H9 (cell line): ENCODE results near the gene EDC3. TPM values are rescaled to one million over a fixed set of nuclear protein-coding genes. Genes with fewer than 3 reads are reported as not detected.

ENCODE experiments used
- DNase-seq: peaks from one replicate; pipeline ENCODE4 v3.0.0-alpha.2; 2017
- H2AFZ ChIP-seq: one replicate; pipeline ENCODE4 v1.6.1; 2013; ENCODE audit warnings: mild to moderate bottlenecking, low read length, control low read depth, moderate library complexity
- H2AK5ac ChIP-seq: 2 replicates; pipeline ENCODE4 v1.6.1; 2013; ENCODE audit warnings: low read length, control low read depth, mixed read lengths; ENCODE audit not compliant: insufficient read length
- H2BK120ac ChIP-seq: one replicate; pipeline ENCODE4 v1.6.1; 2013; ENCODE audit warnings: low read depth, mild to moderate bottlenecking, low read length, control low read depth, inconsistent platforms; ENCODE audit not compliant: poor library complexity, severe bottlenecking
- H2BK12ac ChIP-seq: 2 replicates; pipeline ENCODE4 v1.6.1; 2013; ENCODE audit warnings: low read length, control low read depth, mixed read lengths, low read depth; ENCODE audit not compliant: insufficient read length
- H2BK15ac ChIP-seq: 2 replicates; pipeline ENCODE4 v1.6.1; 2013; ENCODE audit warnings: low read depth, low read length, control low read depth
- H2BK20ac ChIP-seq: one replicate; pipeline ENCODE4 v1.6.1; 2013; ENCODE audit warnings: low read depth, mild to moderate bottlenecking, low read length, control low read depth, inconsistent platforms; ENCODE audit not compliant: poor library complexity, severe bottlenecking
- H2BK5ac ChIP-seq: 2 replicates; pipeline ENCODE4 v1.6.1; 2013; ENCODE audit warnings: low read length, control low read depth, mixed read lengths; ENCODE audit not compliant: insufficient read length
- H3K14ac ChIP-seq: 2 replicates; pipeline ENCODE4 v1.6.1; 2013; ENCODE audit warnings: low read length, control low read depth; ENCODE audit not compliant: insufficient read depth
- H3K18ac ChIP-seq: 2 replicates; pipeline ENCODE4 v1.6.1; 2013; ENCODE audit warnings: low read depth, mild to moderate bottlenecking, mixed read lengths, low read length, control low read depth; ENCODE audit not compliant: insufficient read length
- H3K23ac ChIP-seq: 2 replicates; pipeline ENCODE4 v1.6.1; 2013; ENCODE audit warnings: low read length, control low read depth, mixed read lengths, low read depth; ENCODE audit not compliant: insufficient read length
- H3K23me2 ChIP-seq: 2 replicates; pipeline ENCODE4 v1.6.1; 2013; ENCODE audit warnings: low read depth, mild to moderate bottlenecking, mixed read lengths, low read length, control low read depth; ENCODE audit not compliant: insufficient read length, poor library complexity, severe bottlenecking
- H3K27ac ChIP-seq: 2 replicates; pipeline ENCODE4 v1.5.1; 2013; ENCODE audit warnings: low read length, control low read depth, mixed read lengths, low read depth; ENCODE audit not compliant: insufficient read length
- H3K27me3 ChIP-seq: 2 replicates; pipeline ENCODE4 v1.6.1; 2013; ENCODE audit warnings: low read length, control low read depth, inconsistent platforms; ENCODE audit not compliant: insufficient read depth
- H3K4ac ChIP-seq: 2 replicates; pipeline ENCODE4 v1.6.1; 2013; ENCODE audit warnings: low read depth, mild to moderate bottlenecking, control low read depth, inconsistent platforms, low read length, moderate library complexity
- H3K4me1 ChIP-seq: 2 replicates; pipeline ENCODE4 v1.6.1; 2013; ENCODE audit warnings: low read length, control low read depth, inconsistent platforms; ENCODE audit not compliant: insufficient read depth
- H3K4me2 ChIP-seq: 2 replicates; pipeline ENCODE4 v1.6.1; 2013; ENCODE audit warnings: low read length, control low read depth, mixed read lengths; ENCODE audit not compliant: insufficient read length, insufficient read depth
- H3K56ac ChIP-seq: 2 replicates; pipeline ENCODE4 v1.6.1; 2013; ENCODE audit warnings: low read depth, mild to moderate bottlenecking, mixed read lengths, low read length, control low read depth; ENCODE audit not compliant: insufficient read length
- H3K79me1 ChIP-seq: 2 replicates; pipeline ENCODE4 v1.6.1; 2013; ENCODE audit warnings: low read depth, mild to moderate bottlenecking, moderate library complexity, low read length, control low read depth, inconsistent platforms; ENCODE audit not compliant: insufficient read depth, poor library complexity, severe bottlenecking
- H3K79me2 ChIP-seq: 2 replicates; pipeline ENCODE4 v1.6.1; 2013; ENCODE audit warnings: low read length, control low read depth, inconsistent platforms; ENCODE audit not compliant: insufficient read depth
- H3K9ac ChIP-seq: 2 replicates; pipeline ENCODE4 v1.6.1; 2013; ENCODE audit warnings: low read length, control low read depth, mixed read lengths; ENCODE audit not compliant: insufficient read length; ENCODE audit errors: extremely low read depth
- H3K9me3 ChIP-seq: one replicate; pipeline ENCODE4 v1.6.1; 2013; ENCODE audit warnings: low read depth, low read length, inconsistent platforms; ENCODE audit not compliant: control insufficient read depth
- H3T11ph ChIP-seq: one replicate; pipeline ENCODE4 v1.6.1; 2013; ENCODE audit warnings: mild to moderate bottlenecking, low read length, control low read depth, inconsistent platforms
- H4K20me1 ChIP-seq: one replicate; pipeline ENCODE4 v1.6.1; 2013; ENCODE audit not compliant: control insufficient read depth, insufficient read length, insufficient read depth
- H4K5ac ChIP-seq: 2 replicates; pipeline ENCODE4 v1.6.1; 2013; ENCODE audit warnings: low read depth, mild to moderate bottlenecking, mixed read lengths, low read length, control low read depth; ENCODE audit not compliant: insufficient read length
- H4K8ac ChIP-seq: replicated peaks from 2 replicates; pipeline ENCODE4 v1.6.1; 2013; ENCODE audit warnings: low read length, control low read depth, mixed read lengths, low read depth; ENCODE audit not compliant: insufficient read length
- H4K91ac ChIP-seq: 2 replicates; pipeline ENCODE4 v1.6.1; 2013; ENCODE audit warnings: low read depth, mild to moderate bottlenecking, moderate library complexity, mixed read lengths, low read length, control low read depth; ENCODE audit not compliant: insufficient read length
- H3K27ac Mint-ChIP-seq, 3 experiments: 2 replicates in 2 of 3; 3 replicates in 1 of 3; pipeline ENCODE4 v1.8.0; 2020 to 2021; ENCODE audit warnings: mixed read lengths in 3 of 3, mild to moderate bottlenecking in 1 of 3, moderate library complexity in 1 of 3
- H3K27me3 Mint-ChIP-seq: 2 replicates; pipeline ENCODE4 v1.8.0; 2021; ENCODE audit warnings: low read depth, mild to moderate bottlenecking, moderate library complexity, mixed read lengths
- H3K36me3 Mint-ChIP-seq, 3 experiments: 2 replicates in 2 of 3; 3 replicates in 1 of 3; pipeline ENCODE4 v1.8.0; 2020 to 2021; ENCODE audit warnings: low read depth in 3 of 3, mixed read lengths in 3 of 3; ENCODE audit not compliant: insufficient read depth in 1 of 3
- H3K4me1 Mint-ChIP-seq, 2 experiments: 2 replicates each; pipeline ENCODE4 v1.8.0; 2020; ENCODE audit warnings: mixed read lengths in 2 of 2
- H3K4me3 Mint-ChIP-seq, 2 experiments: 2 replicates in 1 of 2; 3 replicates in 1 of 2; pipeline ENCODE4 v1.8.0; 2020 to 2021; ENCODE audit warnings: mild to moderate bottlenecking in 2 of 2, mixed read lengths in 2 of 2, moderate library complexity in 1 of 2
- H3K9me3 Mint-ChIP-seq, 2 experiments: 2 replicates in 1 of 2; 3 replicates in 1 of 2; pipeline ENCODE4 v1.8.0; 2020; ENCODE audit warnings: mild to moderate bottlenecking in 2 of 2, mixed read lengths in 2 of 2, moderate library complexity in 1 of 2
- WGBS: extraction: QIAGEN DNeasy Blood & Tissue Kit; methylation state at CpG from one replicate; pipeline ENCODE4 v1.1.7; 2013; ENCODE audit warnings: missing lambda C conversion rate, low lambda C conversion rate, mixed read lengths; ENCODE audit not compliant: insufficient read length; ENCODE audit errors: extremely low coverage; 5-methylcytosine and 5-hydroxymethylcytosine counted together
- total RNA-seq: library from RNA; stranded (reverse); gene quantifications from 2 replicates; pipeline ENCODE4 v1.2.1, GENCODE V29; 2021
- TF ChIP-seq, protein P1 (sequence below): fragments of 200-600 bp; sonication (generic); conservative IDR thresholded peaks from 3 replicates; pipeline ENCODE4 v1.8.0; 2021; ENCODE audit warnings: antibody characterized with exemption, mild to moderate bottlenecking

EDC3 gene
- total RNA-seq, 1 experiment from 2014 or later: 60.5 TPM

DNA sequence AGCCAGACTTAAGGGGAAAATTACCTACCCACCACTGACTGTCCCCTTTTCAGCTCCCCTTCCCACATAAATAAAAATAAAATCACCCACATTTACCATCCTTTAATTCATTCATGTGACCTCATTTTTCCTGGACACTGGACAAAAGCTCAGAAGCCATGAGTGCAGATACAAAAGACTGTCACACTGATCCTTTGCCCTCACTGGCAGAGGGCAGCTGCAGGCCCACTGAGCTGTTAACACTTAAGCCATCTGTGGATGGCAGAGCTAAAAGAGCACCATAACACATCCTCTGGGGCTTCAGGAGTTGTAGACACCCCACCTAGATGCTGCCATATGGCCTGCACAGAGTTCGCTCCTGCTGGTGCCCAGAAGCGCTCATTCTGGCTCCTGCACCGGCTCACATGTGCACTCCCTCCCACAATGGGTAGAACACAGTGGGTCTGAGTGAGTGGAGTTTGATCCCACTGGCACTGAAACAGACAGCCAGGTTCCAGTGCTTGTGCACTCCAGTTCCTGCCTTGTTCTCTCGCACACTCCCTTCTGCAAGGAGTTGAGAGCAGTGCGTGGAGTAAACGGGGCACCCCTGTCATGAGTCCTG is 38.8 kb downstream of the EDC3 start:
- no peak overlapping the region for H2AK5ac ChIP-seq
- H3K4me2 ChIP-seq: no peak overlapping the region
- no peak overlapping the region for H4K8ac ChIP-seq
- no peak overlapping the region for H3K27ac ChIP-seq
- H3K4me1 ChIP-seq: no peaks in the 10 kb centered on the region
- H2BK15ac ChIP-seq: no peak overlapping the region
- H4K20me1 ChIP-seq: no peaks in the 10 kb centered on the region
- no peak for DNase-seq
- H3T11ph ChIP-seq: no peak overlapping the region
- H3K23me2 ChIP-seq: no peaks in the 10 kb centered on the region
- no peak overlapping the region for H4K5ac ChIP-seq
- no peaks in the 10 kb centered on the region for H3K9me3 ChIP-seq
- H2BK12ac ChIP-seq: no peak overlapping the region
- Mint-ChIP-seq H3K9me3 (no peaks in the 10 kb centered on the region), H3K27ac (peak overlapping the region in 1 of 3 experiments; percentile 61; a peak in 1 of 7 replicates), H3K4me1 (no peaks in the 10 kb centered on the region), H3K36me3 (peaks cover 6 to 19% (median 17%) of the 10 kb centered on the region in 3 experiments; a peak in 6 of 7 replicates), H3K4me3 (no peak overlapping the region), H3K27me3 (no peaks in the 10 kb centered on the region)
- no peak overlapping the region for H2BK20ac ChIP-seq
- no peak overlapping the region for H3K56ac ChIP-seq
- H3K14ac ChIP-seq: no peak overlapping the region
- no peaks in the 10 kb centered on the region for H3K79me1 ChIP-seq
- no peak overlapping the region for H4K91ac ChIP-seq
- WGBS: no CpG with 5 or more reads among the region's 6 CpGs
- no peak overlapping the region for H2AFZ ChIP-seq
- H3K27me3 ChIP-seq: no peaks in the 10 kb centered on the region; the same call in 1 of the 2 replicates
- no peak overlapping the region for H3K23ac ChIP-seq
- H3K9ac ChIP-seq: no peak overlapping the region
- H3K18ac ChIP-seq: no peak overlapping the region
- peaks cover under 1% of the 10 kb centered on the region; the same call in 1 of the 2 replicates for H3K79me2 ChIP-seq
- TF ChIP-seq, protein P1, sequence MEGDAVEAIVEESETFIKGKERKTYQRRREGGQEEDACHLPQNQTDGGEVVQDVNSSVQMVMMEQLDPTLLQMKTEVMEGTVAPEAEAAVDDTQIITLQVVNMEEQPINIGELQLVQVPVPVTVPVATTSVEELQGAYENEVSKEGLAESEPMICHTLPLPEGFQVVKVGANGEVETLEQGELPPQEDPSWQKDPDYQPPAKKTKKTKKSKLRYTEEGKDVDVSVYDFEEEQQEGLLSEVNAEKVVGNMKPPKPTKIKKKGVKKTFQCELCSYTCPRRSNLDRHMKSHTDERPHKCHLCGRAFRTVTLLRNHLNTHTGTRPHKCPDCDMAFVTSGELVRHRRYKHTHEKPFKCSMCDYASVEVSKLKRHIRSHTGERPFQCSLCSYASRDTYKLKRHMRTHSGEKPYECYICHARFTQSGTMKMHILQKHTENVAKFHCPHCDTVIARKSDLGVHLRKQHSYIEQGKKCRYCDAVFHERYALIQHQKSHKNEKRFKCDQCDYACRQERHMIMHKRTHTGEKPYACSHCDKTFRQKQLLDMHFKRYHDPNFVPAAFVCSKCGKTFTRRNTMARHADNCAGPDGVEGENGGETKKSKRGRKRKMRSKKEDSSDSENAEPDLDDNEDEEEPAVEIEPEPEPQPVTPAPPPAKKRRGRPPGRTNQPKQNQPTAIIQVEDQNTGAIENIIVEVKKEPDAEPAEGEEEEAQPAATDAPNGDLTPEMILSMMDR: no peak
- H2BK120ac ChIP-seq: no peak overlapping the region
- H2BK5ac ChIP-seq: no peak overlapping the region
- no peak overlapping the region for H3K4ac ChIP-seq
